ENCODE data around the gene MAPKAPK2.
"Not testable (repeated sequence)": the region's sequence is repeated elsewhere in the genome, so short reads cannot be mapped to it uniquely, and the experiment has no call there.

Gene MAPKAPK2

GRCh38 chr1:206684478-206685333 is at the start of gene MAPKAPK2:
Gene MAPKAPK2, plus strand, starts transcription at chr1:206684905. Its CDS starts 325 bp downstream, at chr1:206685230.
- no peak for DNase-seq (ENCODE audit: low read depth)

DNA sequence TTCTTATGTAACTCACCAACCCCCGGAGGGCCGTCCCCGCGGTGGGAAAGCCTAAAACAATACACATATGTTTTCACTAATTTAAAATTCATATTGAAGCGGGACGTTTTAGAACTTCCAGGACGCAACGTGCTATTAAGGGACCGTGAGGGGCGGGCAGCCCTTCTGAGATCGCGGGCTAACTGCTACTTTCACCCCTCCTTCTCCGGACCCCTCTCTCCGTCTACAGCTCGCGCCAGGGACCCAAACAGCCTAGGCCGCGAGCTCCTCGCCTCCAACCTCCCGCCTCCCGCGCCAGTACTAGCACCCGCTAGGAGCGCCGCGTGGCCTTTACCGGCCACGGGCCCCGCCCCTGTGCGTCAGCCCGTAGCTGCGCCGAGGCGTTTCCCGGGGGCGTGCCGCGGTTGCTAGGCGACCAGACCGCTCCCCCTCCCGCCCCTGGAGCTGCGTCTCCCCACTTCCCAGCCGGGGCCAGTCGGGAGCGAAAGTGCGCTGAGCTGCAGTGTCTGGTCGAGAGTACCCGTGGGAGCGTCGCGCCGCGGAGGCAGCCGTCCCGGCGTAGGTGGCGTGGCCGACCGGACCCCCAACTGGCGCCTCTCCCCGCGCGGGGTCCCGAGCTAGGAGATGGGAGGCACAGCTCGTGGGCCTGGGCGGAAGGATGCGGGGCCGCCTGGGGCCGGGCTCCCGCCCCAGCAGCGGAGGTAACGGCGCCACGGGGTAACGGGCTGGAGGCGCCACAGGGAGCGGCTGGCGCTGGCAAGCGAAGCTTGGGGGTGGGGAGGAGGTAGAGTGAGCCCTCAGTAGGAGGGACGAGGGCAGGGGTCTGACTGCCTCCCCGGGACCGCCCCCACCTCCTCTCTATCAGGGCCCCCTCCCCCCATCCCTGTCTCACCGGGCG is 49.4 kb upstream of the MAPKAPK2 start, which contains the start of gene DYRK3:
Gene DYRK3 (plus strand): TSS at position 457 of the 898 bp plus-strand sequence. CDS start 168 bp downstream, at position 625.
- DNase-seq (ENCODE audit: low read depth) = peak; percentile 86

DNA sequence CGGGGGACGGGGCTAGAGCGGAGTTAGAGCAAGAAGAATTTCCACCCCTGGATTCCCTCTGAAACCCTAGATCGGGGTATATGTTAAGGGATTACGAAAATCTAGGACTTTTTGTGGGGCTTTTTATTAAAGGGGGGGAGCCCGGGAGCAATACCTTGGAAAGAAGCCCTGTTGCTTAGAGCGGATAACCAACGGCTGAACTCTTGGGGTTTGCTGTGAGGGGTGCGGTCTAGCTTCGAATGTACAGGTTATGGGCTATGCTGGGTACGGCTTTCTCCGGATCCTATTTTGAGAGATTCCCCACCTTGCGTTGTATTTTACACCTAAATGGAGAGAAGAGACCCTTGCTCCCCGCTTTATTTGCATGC is 48.7 kb upstream of the MAPKAPK2 start:
- no peak for DNase-seq (ENCODE audit: low read depth)

DNA sequence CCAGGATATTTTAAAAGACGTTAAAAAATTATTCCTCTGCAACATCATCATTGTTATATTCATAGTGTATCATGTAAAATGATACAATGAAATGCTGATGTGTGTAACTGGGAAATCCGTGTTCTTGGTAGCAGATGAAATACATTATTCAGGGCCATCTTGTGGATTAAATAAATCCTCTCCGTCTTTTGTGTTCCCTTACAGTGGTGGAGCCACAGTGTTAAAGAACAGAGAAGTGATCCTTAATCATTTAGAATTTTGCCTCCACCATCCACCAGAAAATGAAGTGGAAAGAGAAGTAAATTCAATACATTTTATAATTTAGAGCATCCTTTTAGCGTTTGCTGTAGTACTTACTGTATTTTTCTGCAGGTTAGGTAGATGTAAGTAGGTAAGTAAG is 48.0 kb upstream of the MAPKAPK2 start:
- no peak for DNase-seq (ENCODE audit: low read depth)

DNA sequence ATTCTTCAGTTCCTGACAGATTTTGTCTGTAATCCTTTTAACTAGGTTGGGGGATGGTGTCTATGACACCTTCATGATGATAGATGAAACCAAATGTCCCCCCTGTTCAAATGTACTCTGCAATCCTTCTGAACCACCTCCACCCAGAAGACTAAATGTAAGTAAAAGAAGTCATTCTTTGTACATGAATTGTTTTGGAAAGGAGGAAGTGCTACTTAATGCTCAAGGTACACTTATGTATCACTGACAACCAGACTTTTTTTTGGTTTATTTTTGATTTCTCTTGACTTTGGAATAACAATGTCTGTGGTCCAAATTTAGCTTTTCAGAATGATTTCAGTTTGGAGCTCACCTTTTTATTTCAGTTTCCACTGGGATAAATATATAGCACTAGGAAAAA is 47.1 kb upstream of the MAPKAPK2 start:
- DNase-seq (ENCODE audit: low read depth) = no peak

- not testable (repeated sequence) for DNase-seq (ENCODE audit: low read depth)
These were observed 42.6 kb upstream of the MAPKAPK2 start for GRCh38 chr1:206642074-206642473.

- no peak for DNase-seq (ENCODE audit: low read depth)
These were observed 41.5 kb upstream of the MAPKAPK2 start for GRCh38 chr1:206643118-206643698.

GRCh38 chr1:206646504-206646903 is 38.2 kb upstream of the MAPKAPK2 start:
- DNase-seq (ENCODE audit: low read depth) = no peak

DNA sequence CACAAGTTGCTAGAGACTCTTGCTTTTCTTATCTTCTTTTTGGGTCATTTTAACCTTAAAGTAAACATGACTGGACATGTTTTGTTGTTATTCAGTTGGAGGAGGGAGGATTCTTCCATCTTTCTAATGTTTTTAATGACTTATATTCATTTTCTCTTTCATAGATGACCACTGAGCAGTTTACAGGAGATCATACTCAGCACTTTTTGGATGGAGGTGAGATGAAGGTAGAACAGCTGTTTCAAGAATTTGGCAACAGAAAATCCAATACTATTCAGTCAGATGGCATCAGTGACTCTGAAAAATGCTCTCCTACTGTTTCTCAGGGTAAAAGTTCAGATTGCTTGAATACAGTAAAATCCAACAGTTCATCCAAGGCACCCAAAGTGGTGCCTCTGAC is 37.5 kb upstream of the MAPKAPK2 start:
- no peak for DNase-seq (ENCODE audit: low read depth)

DNA sequence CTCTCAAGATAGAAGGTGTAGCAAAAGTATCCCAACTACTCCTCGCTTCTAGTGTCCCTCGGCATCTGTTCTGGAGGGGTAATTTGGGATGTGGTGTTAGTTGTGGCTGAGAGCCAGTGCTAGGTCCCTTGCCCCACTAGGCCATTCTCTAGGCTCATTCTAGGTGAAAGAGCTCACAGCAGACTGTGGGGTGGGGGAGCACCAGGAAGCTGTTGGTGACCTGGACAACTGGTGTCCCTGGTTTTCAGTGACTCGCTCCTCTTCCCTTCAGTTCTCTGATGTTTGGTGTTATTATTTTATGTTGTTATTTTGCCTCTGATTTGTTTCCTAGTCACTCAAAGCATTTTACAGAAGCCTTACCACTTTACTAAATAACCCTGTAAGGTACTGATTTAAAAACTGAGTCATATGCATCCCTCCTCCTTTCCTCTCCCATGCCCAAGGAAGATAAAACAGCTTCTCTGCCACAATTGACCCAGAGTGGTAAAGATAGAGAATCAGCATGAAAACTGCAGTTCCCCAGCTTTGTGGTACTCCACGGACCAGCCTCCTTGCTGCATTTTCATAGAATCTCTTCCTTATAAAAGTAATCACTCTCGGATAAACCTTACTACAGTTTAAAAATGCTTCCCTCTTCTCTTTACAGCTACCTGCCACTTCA is 35.3 kb upstream of the MAPKAPK2 start:
- DNase-seq (ENCODE audit: low read depth) = no peak

- no peak for DNase-seq (ENCODE audit: low read depth)
These were observed 33.7 kb upstream of the MAPKAPK2 start for GRCh38 chr1:206651014-206651413.

- DNase-seq (ENCODE audit: low read depth) = no peak
These were observed 32.5 kb upstream of the MAPKAPK2 start for GRCh38 chr1:206651958-206652890.

DNA sequence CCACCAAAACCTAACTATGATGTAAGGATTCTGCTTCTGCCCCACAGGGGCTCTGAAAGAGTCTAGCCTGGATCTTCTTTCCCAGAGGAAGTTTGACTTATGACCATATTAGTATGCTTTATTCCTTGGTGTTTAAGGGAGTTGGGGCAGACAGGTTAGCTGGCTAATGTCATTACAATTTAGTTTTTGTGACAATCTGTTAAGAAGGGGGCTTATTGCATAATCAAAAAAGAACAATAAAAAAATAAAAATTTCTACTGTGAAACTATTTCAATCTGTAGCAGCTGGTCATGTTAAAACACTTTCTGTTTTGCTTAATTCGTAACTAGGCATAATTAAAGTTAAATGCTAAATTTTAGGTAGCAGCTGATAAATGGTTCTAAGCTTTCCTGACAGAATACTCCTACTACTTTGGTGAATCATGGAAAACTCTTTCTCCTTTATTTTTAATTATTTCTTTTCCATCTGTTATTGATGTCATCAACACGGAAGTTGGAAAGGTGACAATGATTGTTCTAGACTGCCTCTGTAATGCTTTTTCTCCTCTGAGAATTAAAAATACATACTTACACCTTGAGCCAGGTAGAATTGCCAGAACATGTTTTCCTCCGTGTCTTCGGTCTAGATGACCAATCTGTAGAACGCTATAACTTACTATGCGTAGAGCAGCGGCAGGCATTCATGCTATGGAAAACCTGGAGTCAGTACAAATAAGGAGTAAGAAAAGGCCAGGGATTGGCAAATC is 30.8 kb upstream of the MAPKAPK2 start:
- DNase-seq (ENCODE audit: low read depth) = no peak

DNA sequence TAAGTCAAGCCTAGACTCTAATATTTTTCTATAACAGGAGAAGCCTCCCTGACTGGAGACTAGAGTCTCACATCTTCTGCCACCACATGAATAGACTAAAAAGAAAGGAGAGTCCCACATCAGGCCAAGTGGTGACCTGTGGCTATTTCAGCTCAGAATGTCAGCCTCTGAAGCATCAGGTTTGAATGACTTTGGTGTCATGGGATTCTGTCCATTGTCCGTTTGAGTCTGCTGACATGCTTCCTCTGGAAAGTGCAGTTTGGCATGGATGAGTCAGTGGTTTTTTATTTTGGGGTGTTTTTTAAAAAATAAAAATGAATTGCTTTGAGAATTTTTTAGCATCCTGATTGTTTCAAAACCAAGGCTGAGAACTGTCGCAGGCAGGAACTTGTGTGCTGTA is 29.9 kb upstream of the MAPKAPK2 start:
- no peak for DNase-seq (ENCODE audit: low read depth)

DNA sequence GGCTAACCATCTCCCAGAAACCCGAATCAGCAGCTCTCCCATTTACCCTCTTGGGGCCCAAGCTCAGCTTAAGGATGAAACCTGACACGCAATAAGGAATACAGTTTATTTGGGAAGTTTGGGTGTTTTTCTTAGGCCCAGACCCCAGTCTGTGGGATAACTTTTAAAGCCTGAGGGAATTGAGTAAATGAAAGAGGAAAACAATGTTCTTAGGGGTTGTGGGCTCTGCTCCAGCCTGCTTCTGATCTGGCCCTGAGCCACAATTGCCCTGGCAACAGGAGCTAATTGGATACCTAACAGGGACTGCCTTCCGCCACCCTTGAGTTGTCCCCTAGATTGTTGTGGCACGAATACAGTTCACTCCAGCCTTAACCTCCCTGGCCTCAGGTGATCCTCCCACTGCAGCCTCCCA is 29.2 kb upstream of the MAPKAPK2 start:
- no peak for DNase-seq (ENCODE audit: low read depth)

GRCh38 chr1:206656936-206657335 is 27.8 kb upstream of the MAPKAPK2 start:
- DNase-seq (ENCODE audit: low read depth) = no peak

GRCh38 chr1:206657751-206658150 is 27.0 kb upstream of the MAPKAPK2 start:
- no peak for DNase-seq (ENCODE audit: low read depth)

DNA sequence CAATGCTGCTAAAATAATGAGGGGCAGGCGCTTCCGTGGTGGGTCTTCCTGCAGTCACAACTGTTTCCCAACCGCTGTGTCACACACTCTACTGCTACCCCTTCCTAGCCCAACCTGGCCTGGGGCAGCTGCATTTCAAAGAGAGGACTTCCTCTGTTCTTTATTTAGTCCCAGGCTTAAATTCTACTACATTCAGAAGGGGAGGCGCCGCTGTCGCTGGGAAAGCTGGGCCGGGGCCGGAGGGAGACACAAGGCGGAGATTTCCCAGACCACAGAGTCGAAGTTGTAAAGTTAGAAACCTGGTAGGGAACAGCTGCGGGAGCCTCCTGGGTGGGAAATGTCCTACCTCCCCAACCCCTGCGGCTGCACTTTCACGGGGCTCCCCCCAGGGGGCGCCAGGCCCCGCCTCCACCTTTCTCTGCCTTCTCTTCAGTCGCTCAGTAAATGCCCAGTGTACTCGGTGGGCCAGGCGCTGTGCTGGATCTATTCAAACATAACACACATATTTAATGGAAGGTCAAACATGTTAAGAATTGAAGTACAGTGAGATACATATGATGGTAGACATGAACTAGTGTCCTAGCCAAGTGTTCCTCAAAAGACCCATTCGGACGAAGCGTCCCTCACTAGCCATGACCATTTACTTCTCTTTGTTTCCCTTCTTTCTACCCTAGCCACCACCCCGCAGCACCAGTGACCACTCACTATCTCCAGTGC is 26.3 kb upstream of the MAPKAPK2 start:
- peak; percentile 34 for DNase-seq (ENCODE audit: low read depth)

DNA sequence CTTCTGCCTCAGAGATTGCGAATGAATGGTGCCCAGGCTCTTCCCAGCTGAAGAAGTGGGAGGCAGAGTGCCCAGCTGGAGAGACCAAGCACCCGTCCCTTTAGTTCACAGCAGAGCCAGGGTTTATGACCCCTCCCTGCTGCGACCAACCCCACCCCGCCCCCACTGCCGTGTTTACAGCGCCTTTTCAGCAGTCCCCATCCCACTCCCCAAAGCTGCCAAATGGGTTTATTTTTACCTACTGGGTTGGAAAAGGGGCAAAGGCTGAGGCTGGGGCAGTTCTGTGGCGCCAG is 25.8 kb upstream of the MAPKAPK2 start:
- DNase-seq (ENCODE audit: low read depth) = no peak

GRCh38 chr1:206660136-206660535 is 24.6 kb upstream of the MAPKAPK2 start:
- DNase-seq (ENCODE audit: low read depth) = no peak

All from stimulated activated CD8-positive, alpha-beta memory T cell treated with anti-CD3 and anti-CD28 coated beads, Interleukin-7, amount 100 ng/mL, for 24 hours (primary cell).